Body of pancreas (tissue), 4 donors: ENCODE results near the gene CREB3.
A peak's percentile ranks its signal among the peaks of the same experiment; 100 is the strongest.

Experiments
- POLR2A ChIP-seq, 3 donors: fragments of 450-650 bp; IDR thresholded peaks; one replicate each; pipeline ENCODE4 v1.6.1; 2016; ENCODE audit warnings: antibody characterized with exemption in 3 of 3, mild to moderate bottlenecking in 2 of 3
- TF ChIP-seq, protein P1 (sequence below), 7 experiments: fragments of 450-650 bp in 4 of 7; fragments of 200-600 bp in 3 of 7; sonication (generic) in 3 of 7; IDR thresholded peaks; one replicate each; pipeline ENCODE4 v1.5.1; 2016 to 2019; ENCODE audit warnings: antibody characterized with exemption in 7 of 7

GRCh38 chr9:35696520-35697215 is 35.8 kb upstream of the CREB3 start:
- TF ChIP-seq, protein P1, sequence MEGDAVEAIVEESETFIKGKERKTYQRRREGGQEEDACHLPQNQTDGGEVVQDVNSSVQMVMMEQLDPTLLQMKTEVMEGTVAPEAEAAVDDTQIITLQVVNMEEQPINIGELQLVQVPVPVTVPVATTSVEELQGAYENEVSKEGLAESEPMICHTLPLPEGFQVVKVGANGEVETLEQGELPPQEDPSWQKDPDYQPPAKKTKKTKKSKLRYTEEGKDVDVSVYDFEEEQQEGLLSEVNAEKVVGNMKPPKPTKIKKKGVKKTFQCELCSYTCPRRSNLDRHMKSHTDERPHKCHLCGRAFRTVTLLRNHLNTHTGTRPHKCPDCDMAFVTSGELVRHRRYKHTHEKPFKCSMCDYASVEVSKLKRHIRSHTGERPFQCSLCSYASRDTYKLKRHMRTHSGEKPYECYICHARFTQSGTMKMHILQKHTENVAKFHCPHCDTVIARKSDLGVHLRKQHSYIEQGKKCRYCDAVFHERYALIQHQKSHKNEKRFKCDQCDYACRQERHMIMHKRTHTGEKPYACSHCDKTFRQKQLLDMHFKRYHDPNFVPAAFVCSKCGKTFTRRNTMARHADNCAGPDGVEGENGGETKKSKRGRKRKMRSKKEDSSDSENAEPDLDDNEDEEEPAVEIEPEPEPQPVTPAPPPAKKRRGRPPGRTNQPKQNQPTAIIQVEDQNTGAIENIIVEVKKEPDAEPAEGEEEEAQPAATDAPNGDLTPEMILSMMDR (IDR thresholded peaks at IDR 0.05), result peak; percentile 86 to 93 (median 90)
- peak in 1 of 3 donors; percentile 22 for TF ChIP-seq POLR2A (IDR thresholded peaks at IDR 0.05)
